ENCODE measurements around the gene CABS1.

The CABS1 gene

GRCh38 chr4:70326052-70326451 lies 8.7 kb upstream of the CABS1 start:
- no peak for DNase-seq (ENCODE audit: low read depth)
- no peak for TF ChIP-seq CTCF (IDR thresholded peaks at IDR 0.05; ENCODE audit: low read depth, low read length)
- no peak for TF ChIP-seq MYC (IDR thresholded peaks at IDR 0.05; ENCODE audit: low read depth, low read length)
- TF ChIP-seq POLR2A (IDR thresholded peaks at IDR 0.05; ENCODE audit: extremely low read depth, insufficient read length) = no peak
- no peak for TF ChIP-seq MAX (IDR thresholded peaks at IDR 0.05; ENCODE audit: low read depth, low read length)
- H3K4me3 ChIP-seq (ENCODE audit: low read depth, low read length) = no peak overlapping the region

GRCh38 chr4:70336043-70336442 lies 1.3 kb downstream of the CABS1 start:
- no peak overlapping the region for H3K4me3 ChIP-seq (ENCODE audit: low read depth, low read length)
- DNase-seq (ENCODE audit: low read depth) = no peak
- TF ChIP-seq MAX (IDR thresholded peaks at IDR 0.05; ENCODE audit: low read depth, low read length) (no peak), POLR2A (IDR thresholded peaks at IDR 0.05; ENCODE audit: extremely low read depth, insufficient read length) (no peak), CTCF (IDR thresholded peaks at IDR 0.05; ENCODE audit: low read depth, low read length) (no peak), MYC (IDR thresholded peaks at IDR 0.05; ENCODE audit: low read depth, low read length) (no peak)

- DNase-seq (ENCODE audit: low read depth) = no peak
- no peak overlapping the region for H3K4me3 ChIP-seq (ENCODE audit: low read depth, low read length)
- TF ChIP-seq MYC (IDR thresholded peaks at IDR 0.05; ENCODE audit: low read depth, low read length) (no peak), CTCF (IDR thresholded peaks at IDR 0.05; ENCODE audit: low read depth, low read length) (no peak), POLR2A (IDR thresholded peaks at IDR 0.05; ENCODE audit: extremely low read depth, insufficient read length) (no peak), MAX (IDR thresholded peaks at IDR 0.05; ENCODE audit: low read depth, low read length) (no peak)
These were observed 3.2 kb downstream of the CABS1 start for GRCh38 chr4:70337886-70338420.

- no peak overlapping the region for H3K4me3 ChIP-seq (ENCODE audit: low read depth, low read length)
- TF ChIP-seq MYC (IDR thresholded peaks at IDR 0.05; ENCODE audit: low read depth, low read length) = no peak
- no peak for TF ChIP-seq CTCF (IDR thresholded peaks at IDR 0.05; ENCODE audit: low read depth, low read length)
- no peak for TF ChIP-seq MAX (IDR thresholded peaks at IDR 0.05; ENCODE audit: low read depth, low read length)
- TF ChIP-seq POLR2A (IDR thresholded peaks at IDR 0.05; ENCODE audit: extremely low read depth, insufficient read length) = no peak
- no peak for DNase-seq (ENCODE audit: low read depth)
These were observed 21.4 kb downstream of the CABS1 start for GRCh38 chr4:70356185-70356584.

- no peak for DNase-seq (ENCODE audit: low read depth)
- H3K4me3 ChIP-seq (ENCODE audit: low read depth, low read length) = no peak overlapping the region
- no peak for TF ChIP-seq MYC (IDR thresholded peaks at IDR 0.05; ENCODE audit: low read depth, low read length)
- TF ChIP-seq CTCF (IDR thresholded peaks at IDR 0.05; ENCODE audit: low read depth, low read length) = no peak
- no peak for TF ChIP-seq POLR2A (IDR thresholded peaks at IDR 0.05; ENCODE audit: extremely low read depth, insufficient read length)
- no peak for TF ChIP-seq MAX (IDR thresholded peaks at IDR 0.05; ENCODE audit: low read depth, low read length)
These were observed 24.4 kb downstream of the CABS1 start for GRCh38 chr4:70359115-70359661.
